Measurements from ENCODE around the gene ROBO2. TPM values are rescaled to one million over a fixed set of nuclear protein-coding genes. Genes with fewer than 3 reads are reported as not detected.

The ROBO2 gene
- total and polyA plus RNA-seq, 5 experiments from 2014 or later = not detected

DNA sequence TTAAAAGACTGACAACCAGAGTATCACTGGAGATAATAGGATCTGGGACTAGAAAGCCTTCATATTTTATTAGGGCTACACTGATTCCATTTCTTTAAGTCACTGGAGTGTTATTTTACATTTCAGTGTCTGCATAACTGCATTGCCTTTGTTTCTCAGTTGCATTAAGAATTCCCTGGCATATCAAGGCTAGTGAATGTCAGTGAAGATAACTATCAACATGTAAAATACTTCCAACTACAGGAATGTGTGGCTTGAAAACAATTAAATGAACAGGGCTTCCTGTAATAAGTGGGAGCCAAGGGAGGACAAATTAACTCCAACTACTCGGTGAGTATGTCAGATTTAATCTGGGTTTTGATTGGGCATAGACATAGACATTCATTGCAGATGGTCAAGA, 628.5 kb downstream of the ROBO2 start:
- H3K36me3 Mint-ChIP-seq = no peaks in the 10 kb centered on the region
- DNase-seq (no peak), ATAC-seq (no peak)
- H3K4me1 Mint-ChIP-seq = no peaks in the 10 kb centered on the region
- POLR2A ChIA-PET = no interaction called here
- no peak overlapping the region for H3K4me3 Mint-ChIP-seq
- no peak overlapping the region for H3K27ac Mint-ChIP-seq
- H3K9me3 Mint-ChIP-seq = peaks cover 2 to 26% (median 12%) of the 10 kb centered on the region in 9 donors
- H3K27me3 Mint-ChIP-seq = no peaks in the 10 kb centered on the region

DNA sequence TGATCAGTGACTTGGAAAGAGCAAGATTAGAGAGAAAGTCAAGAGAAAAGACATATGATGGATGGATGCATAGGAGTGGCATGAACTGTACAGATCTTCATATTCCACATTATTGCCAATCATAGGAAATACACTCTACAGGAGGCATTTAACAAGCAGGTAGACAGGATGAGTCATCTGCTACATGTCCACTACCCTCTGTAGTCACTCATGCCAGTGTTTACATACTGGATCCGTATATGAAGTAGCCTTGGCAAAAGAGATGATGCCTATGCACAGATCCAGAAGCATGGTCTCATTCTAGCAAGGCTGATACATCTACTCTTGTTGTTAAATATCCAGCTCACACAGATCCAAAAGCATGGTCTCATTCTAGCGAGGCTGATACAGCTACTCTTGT, 632.1 kb downstream of the ROBO2 start:
- Mint-ChIP-seq H3K4me3 (no peak overlapping the region), H3K4me1 (no peaks in the 10 kb centered on the region), H3K9me3 (peaks cover 6 to 35% (median 13%) of the 10 kb centered on the region in 9 donors), H3K36me3 (no peaks in the 10 kb centered on the region), H3K27me3 (no peaks in the 10 kb centered on the region), H3K27ac (no peak overlapping the region)
- POLR2A ChIA-PET = no interaction called here
- DNase-seq = no peak
- ATAC-seq = no peak

DNA sequence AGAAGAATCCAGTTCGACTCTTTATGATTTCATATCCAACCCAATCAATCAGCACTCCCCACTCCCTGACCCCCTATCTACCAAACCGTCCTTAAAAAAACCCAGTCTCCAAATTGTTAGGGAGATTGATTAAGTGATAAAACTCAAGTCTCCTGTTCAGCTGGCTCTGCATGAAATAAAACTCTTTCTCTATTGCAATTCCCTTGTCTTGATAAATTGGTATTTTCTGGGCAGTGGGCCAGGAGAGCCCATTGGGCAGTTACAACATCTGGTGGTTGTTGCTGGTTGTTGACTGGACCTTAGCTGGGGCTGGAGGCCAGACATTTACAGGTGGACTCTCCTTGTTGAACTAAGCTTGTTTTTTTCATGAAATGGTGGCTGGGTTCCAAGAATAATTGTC, 642.3 kb downstream of the ROBO2 start:
- DNase-seq (no peak), ATAC-seq (no peak)
- Mint-ChIP-seq H3K27ac (peak overlapping the region in 1 of 10 donors; percentile 80), H3K27me3 (no peaks in the 10 kb centered on the region), H3K4me3 (no peak overlapping the region), H3K4me1 (no peaks in the 10 kb centered on the region), H3K9me3 (peaks cover 2 to 35% (median 18%) of the 10 kb centered on the region in 9 donors), H3K36me3 (peaks cover 0 to 6% (median 0%) of the 10 kb centered on the region in 3 donors)
- POLR2A ChIA-PET = no interaction called here

DNA sequence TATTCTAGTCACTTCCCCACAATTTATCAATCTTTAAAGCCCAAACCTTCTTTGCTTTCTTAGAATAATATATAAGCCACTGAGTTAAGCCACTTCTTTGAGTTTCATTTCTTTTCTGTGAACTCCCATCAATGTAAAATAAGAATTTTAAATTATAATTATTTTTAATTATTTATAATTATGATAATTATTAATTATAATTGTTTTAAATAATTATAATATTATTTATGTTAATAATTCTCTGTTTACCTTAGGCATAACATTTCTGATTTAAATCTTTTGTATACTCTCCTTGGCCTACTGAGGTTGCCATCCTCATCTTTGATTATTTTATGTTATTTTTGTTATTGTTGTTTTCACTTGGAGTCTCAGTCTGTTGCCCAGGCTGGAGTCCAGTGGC, 644.2 kb downstream of the ROBO2 start:
- Mint-ChIP-seq H3K27me3 (no peaks in the 10 kb centered on the region), H3K27ac (peak overlapping the region in 1 of 10 donors; percentile 57), H3K36me3 (peaks cover 0 to 6% (median 0%) of the 10 kb centered on the region in 3 donors), H3K4me3 (no peak overlapping the region), H3K9me3 (peaks cover 2 to 30% (median 15%) of the 10 kb centered on the region in 9 donors), H3K4me1 (no peaks in the 10 kb centered on the region)
- DNase-seq (no peak), ATAC-seq (no peak)
- POLR2A ChIA-PET = no interaction called here

DNA sequence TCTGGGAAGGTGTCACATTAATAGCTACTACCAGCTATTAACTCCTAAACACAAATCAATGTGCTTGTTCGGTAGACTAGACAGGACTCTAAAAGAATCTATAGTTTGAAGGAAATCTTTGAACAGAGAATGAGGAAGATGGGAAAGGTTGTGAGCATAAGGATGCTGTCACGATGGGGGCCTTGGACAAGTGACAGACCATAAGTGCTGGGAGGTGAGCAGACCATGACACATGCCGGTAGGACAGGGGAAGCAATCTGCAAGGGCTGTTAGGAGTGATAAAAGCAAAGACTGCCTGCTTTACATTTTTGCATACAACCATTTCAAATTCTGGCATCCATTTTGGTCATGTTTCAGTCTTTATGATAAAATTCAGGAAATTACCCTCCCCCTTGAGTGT, 645.8 kb downstream of the ROBO2 start:
- H3K4me3 Mint-ChIP-seq = no peak overlapping the region
- DNase-seq (no peak), ATAC-seq (no peak)
- no peak overlapping the region for H3K27ac Mint-ChIP-seq
- peaks cover 0 to 36% (median 15%) of the 10 kb centered on the region in 9 donors for H3K9me3 Mint-ChIP-seq
- POLR2A ChIA-PET = no interaction called here
- peaks cover 0 to 6% (median 0%) of the 10 kb centered on the region in 3 donors for H3K36me3 Mint-ChIP-seq
- H3K4me1 Mint-ChIP-seq = no peaks in the 10 kb centered on the region
- no peaks in the 10 kb centered on the region for H3K27me3 Mint-ChIP-seq

DNA sequence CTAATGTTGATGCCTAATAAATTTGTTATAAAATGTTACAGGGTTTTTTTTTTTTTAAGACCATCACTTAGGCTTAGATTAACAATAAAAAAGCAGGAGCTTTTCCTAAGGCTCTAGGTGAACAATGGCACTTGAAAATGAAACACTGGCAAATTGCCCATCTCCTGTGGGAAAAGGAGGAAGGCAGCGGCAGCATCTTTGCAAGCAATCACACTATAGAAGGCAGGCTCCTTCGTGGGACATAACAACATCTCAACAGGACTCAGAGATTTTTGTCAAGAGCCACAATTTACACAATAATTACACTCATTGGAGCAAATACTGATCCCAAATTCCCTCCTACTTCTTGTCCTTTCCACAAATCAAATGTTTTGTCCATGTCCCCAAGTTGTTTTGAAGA, 646.7 kb downstream of the ROBO2 start:
- Mint-ChIP-seq H3K4me1 (no peaks in the 10 kb centered on the region), H3K27me3 (no peaks in the 10 kb centered on the region), H3K27ac (no peak overlapping the region), H3K9me3 (peaks cover 0 to 41% (median 15%) of the 10 kb centered on the region in 9 donors), H3K4me3 (no peak overlapping the region), H3K36me3 (peaks cover 0 to 6% (median 0%) of the 10 kb centered on the region in 3 donors)
- POLR2A ChIA-PET = no interaction called here
- ATAC-seq (no peak), DNase-seq (no peak)

DNA sequence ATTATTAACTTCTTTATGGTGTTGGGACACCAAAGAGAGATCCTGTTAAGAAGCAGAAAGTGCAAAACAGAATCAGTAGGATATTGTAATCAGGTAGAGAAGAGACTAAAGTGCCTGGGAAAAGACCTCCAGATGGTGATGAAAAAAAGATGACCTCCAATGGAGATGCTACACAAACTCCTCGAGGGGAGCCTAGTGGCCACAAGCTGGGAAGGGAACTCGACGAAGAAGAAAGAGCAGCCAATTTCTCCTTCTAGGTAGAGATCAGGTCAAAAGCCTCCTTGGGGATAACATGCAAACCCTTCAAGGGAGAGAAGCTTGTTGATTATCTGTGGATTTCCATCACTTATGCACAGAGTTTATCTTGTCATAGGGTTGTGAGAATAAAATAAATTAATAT, 647.6 kb downstream of the ROBO2 start:
- POLR2A ChIA-PET = no interaction called here
- Mint-ChIP-seq H3K4me1 (no peaks in the 10 kb centered on the region), H3K27ac (no peak overlapping the region), H3K36me3 (no peaks in the 10 kb centered on the region), H3K27me3 (no peaks in the 10 kb centered on the region), H3K4me3 (no peak overlapping the region), H3K9me3 (peaks cover 0 to 36% (median 12%) of the 10 kb centered on the region in 9 donors)
- ATAC-seq (no peak), DNase-seq (no peak)

DNA sequence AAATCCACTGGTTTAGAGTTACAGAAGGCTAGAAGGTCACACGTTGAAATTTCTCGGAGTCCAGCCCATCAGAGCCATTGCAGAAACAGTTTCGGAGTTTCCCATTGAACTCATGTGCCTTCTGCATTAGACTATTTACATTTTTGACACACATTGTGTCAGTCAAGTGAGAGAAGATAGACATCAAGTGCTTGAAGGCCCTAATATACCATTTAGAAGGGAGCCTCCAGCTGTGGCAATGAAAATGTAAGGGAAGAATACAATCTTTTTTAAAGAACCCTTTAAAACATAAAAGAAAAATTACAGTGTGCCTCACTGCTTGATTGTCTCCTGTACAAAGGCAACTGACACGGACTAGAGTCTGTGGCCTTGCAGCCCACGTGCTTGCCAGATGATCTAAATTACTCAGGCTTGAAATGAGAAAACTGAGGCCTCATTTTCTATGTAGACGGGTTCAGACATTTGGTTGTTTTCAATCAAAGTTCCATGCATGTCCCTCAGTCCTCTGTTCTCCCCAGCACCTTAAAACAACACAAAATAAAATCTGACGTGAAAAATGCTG, 650.5 kb downstream of the ROBO2 start:
- H3K4me3 Mint-ChIP-seq = no peak overlapping the region
- H3K4me1 Mint-ChIP-seq = no peaks in the 10 kb centered on the region
- no peak for DNase-seq
- no peaks in the 10 kb centered on the region for H3K36me3 Mint-ChIP-seq
- no peak overlapping the region for H3K27ac Mint-ChIP-seq
- no peaks in the 10 kb centered on the region for H3K27me3 Mint-ChIP-seq
- peaks cover 2 to 40% (median 7%) of the 10 kb centered on the region in 9 donors for H3K9me3 Mint-ChIP-seq
- ATAC-seq = no peak
- POLR2A ChIA-PET = no interaction called here

DNA sequence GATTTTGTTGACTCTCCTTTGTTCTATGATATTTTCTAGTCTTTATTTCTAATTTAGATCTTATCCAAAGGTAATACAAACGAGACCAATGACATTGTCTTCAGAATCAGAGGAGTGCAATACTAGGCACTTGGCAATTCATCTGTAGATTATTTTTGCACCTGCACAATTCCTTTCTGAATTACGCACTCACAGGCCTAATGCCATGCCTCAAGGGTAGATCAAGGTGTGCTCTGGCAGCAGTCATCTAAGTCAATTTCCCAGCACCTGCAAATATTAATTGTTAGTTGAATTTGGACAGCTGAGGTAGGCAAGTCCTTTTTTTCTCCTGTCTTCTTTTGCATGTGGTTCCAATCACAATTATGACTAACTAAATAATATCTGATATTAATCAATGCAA, 653.2 kb downstream of the ROBO2 start:
- H3K27me3 Mint-ChIP-seq = no peaks in the 10 kb centered on the region
- no peak for DNase-seq
- no peak overlapping the region for H3K4me3 Mint-ChIP-seq
- POLR2A ChIA-PET = no interaction called here
- no peaks in the 10 kb centered on the region for H3K4me1 Mint-ChIP-seq
- no peak for ATAC-seq
- peaks cover 0 to 49% (median 11%) of the 10 kb centered on the region in 9 donors for H3K9me3 Mint-ChIP-seq
- H3K36me3 Mint-ChIP-seq = no peaks in the 10 kb centered on the region
- H3K27ac Mint-ChIP-seq = no peak overlapping the region

DNA sequence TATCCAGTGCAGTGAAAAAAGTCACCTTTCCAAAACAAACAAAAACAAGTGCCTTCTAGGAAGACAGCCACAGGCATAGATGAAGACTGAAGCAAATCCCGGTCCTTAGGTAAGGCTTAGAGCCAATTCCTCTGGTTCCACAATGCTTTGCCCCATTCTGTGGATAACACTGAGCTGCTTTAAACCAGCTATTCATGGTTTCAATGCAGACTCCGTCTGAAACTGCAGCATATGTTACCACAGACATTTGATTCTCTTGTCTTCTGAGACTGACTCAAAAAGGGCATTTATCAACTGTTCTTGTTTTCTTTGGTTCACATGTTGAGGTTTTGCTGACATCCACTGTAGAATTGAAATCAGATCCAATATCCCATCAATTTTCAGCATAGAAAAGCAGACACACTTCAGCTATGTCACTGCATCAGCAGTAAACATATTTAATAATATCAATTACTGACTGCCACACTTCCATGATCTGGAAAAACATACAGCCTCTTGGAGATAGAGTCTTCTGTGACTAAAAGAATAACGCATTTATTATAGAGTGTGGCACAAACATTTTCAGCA, 659.3 kb downstream of the ROBO2 start:
- POLR2A ChIA-PET = no interaction called here

More for the DNA sequence above, 659.3 kb downstream of the ROBO2 start:
- peaks cover 0 to 35% (median 8%) of the 10 kb centered on the region in 9 donors for H3K9me3 Mint-ChIP-seq
- no peaks in the 10 kb centered on the region for H3K36me3 Mint-ChIP-seq
- ATAC-seq (no peak), DNase-seq (no peak)
- no peak overlapping the region for H3K27ac Mint-ChIP-seq
- H3K4me1 Mint-ChIP-seq = no peaks in the 10 kb centered on the region
- no peaks in the 10 kb centered on the region for H3K27me3 Mint-ChIP-seq
- H3K4me3 Mint-ChIP-seq = no peak overlapping the region

Measured in naive thymus-derived CD8-positive, alpha-beta T cell (primary cell).